ENCODE measurements around the gene PRKAR2B.
"Not testable (repeated sequence)": the region's sequence is repeated elsewhere in the genome, so short reads cannot be mapped to it uniquely, and the experiment has no call there.

The PRKAR2B gene

DNA sequence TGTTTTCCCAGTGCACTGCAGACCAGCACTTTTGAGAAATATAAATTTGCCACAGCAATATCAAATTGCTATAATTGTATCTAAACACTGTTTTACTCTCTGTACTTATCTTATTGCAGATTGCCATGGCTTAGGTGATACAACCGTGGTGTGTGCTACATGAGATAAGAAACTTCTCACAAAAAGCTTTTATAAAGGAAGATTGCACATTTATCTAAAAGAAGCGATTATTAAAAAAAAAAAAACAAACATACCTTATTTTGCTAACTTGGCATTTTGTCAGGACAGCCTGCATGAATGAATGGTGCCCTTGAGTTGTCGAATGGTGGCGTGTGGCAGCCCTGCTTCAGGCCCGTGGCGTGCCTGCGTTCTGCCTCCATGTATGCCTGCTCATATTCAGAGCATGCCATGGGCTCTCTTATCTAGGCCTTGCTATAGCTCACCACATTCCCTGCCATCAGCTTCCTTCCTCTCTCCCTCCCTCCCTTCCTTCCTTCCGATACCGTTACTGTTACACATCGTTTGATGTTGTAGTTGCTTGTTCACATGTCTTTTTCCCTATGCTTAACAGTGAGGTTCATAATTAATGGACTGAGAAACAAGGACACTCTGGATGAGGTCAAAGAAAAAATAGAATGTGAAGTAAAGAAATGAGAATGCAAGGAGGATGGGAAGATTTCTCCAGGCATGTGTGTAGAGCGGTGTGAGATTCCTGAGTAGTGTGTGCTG, 34.9 kb downstream of the PRKAR2B start:
- DNase-seq = peak; percentile 87

DNA sequence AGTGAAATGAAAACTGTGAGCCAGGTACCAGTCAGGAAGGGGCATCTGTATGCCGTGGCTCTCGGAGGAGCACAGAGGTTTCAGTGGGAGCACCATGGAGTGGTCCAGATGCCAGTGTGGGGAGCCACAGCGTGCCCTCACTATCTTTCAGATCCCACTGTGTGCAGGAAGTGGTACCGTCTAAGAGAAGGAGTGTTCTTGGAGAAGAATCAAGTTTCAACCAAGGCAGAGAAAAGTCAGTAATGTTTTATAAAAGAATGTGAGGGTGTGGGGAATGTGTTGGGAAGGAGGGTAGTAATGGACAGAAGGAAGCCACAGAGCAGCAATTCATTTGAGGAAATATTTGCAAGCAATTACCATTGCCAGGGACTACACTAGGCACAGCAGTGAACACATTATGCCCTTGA, 35.6 kb downstream of the PRKAR2B start:
- DNase-seq = peak; percentile 35

DNA sequence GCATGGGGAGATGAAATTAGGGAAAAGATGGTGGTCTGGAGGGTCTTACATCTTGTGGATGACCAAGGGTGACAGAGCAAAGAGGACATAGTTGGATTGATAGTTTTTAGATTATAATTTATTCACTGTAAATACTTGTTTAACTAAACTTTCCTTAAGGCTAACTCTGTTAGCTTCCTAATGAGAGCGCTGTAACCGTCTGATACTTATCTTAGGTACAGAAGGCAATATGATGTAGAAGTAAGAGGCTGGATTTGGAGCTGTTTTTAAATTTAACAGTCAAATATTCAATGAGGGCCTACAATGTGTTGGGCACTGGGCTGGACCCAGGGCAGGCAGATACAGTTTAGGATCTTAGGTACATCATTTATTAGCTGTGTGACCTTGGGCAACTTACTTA, 36.0 kb downstream of the PRKAR2B start:
- DNase-seq = peak; percentile 37

DNA sequence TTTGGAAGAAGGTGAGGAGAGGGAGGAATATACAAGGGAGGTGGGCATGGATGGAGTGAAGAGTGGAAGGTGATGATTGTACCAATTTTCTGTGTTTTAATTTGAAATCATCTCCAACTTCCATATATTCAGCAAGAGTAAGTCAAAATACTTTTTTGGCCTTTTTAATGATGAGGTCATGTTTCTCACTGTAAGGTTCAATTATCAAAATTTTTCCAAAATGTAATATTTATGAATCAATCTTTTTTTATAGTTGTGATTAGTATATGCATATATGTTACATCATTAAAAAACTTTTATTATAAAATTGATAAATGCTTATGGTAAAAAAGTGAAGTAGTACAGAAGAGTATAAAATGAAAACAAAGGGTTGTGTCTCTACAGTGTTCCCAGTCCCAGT, 40.7 kb downstream of the PRKAR2B start:
- DNase-seq = no peak

DNA sequence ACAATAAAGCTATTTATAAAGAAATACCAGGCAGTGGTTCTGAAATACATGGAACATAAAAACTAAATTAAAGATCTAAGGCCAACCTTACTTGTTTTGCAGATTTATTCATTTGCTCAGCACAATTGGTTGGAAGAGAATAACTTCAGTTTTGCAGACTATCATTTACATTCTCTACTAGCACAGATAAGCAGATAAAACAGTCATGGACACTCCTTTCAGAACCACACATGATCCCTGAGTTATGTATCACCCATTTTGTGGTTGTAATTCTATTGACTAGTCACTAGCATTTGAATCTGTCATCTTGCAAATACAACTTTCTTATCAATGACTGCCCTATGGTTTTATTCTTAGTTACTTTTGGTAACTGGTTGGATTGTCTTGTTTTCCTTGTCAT, 45.1 kb downstream of the PRKAR2B start:
- peak; percentile 58 for DNase-seq

DNA sequence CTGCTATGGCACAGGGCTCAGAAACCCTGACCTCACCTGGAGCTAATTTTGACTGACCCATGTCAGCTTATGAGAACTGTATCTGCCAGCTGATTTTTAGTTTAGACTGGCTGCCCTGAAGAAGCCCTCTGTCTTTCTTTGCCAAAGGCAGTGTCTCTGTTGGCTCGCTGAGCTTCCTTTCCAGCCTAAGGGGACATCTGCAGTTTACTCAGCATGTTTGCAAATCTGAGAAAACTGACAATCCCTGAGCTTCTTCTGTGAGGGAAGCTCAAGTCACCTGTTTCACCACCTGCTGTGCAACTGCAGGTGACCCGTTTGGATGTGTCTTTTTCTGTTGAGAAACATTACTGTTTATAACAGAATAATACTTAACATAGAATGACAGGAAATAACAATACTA, 46.0 kb downstream of the PRKAR2B start:
- DNase-seq = no peak

DNA sequence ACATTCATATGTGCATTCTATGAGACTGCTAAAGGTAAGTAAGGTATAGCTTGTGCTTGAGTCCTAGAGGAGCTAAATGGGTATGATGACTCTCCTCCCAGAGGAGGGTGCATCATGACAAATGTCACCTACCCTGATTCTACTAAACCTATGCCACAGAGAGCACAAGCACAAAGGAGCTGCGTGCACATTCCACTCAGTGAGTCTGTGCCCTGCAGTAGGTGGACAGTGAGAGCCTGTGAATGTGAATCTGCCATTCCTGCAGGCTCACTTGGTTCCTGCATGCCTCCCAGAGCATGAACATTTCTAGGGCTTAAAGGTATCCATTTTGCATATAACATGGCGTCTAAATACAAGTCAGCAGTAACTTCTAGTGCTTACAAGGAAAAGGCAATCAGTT, 46.8 kb downstream of the PRKAR2B start:
- no peak for DNase-seq

DNA sequence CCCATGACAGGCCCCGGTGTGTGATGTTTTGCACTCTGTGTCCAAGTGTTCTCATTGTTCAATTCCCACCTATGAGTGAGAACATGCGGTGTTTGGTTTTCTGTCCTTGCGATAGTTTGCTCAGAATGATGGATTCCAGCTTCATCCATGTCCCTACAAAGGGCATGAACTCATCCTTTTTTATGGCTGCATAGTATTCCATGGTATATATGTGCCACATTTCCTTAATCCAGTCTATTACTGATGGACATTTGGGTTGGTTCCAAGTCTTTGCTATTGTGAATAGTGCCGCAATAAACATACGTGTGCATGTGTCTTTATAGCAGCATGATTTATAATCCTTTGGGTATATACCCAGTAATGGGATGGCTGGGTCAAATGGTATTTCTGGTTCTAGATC, 49.2 kb downstream of the PRKAR2B start:
- DNase-seq = not testable (repeated sequence)

DNA sequence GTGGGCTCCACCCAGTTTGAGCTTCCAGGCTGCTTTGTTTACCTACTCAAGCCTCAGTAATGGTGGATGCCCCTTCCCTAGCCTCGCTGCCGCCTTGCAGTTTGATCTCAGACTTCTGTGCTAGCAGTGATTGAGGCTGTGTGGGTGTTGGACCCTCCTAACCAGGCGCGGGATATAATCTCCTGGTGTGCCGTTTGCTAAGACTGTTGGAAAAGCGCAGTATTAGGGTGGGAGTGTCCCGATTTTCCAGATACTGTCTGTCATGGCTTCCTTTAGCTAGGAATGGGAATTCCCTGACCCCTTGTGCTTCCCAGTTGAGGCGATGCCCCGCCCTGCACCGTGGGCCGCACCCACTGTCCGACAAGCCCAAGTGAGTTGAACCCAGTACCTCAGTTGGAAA, 54.6 kb downstream of the PRKAR2B start:
- DNase-seq = not testable (repeated sequence)

DNA sequence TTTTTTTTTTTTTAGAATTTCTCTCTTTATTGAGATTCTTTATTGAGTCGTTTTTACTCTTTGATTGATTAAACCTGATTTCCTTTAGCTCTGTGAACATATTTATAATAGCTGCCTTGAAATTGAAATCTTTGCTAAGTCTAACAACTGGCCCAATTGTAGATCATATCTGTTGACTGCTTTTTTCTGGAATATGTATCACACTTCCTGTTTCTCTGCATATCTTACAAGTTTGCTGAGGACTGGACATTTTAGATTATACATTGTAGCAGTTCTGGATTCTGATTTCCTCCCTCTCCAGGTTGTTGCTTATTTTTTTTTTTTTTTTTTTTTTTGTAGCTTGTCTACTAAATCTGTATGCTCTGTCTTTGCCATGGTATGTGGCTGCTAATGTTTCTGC, 56.3 kb downstream of the PRKAR2B start:
- peak; percentile 58 for DNase-seq

DNA sequence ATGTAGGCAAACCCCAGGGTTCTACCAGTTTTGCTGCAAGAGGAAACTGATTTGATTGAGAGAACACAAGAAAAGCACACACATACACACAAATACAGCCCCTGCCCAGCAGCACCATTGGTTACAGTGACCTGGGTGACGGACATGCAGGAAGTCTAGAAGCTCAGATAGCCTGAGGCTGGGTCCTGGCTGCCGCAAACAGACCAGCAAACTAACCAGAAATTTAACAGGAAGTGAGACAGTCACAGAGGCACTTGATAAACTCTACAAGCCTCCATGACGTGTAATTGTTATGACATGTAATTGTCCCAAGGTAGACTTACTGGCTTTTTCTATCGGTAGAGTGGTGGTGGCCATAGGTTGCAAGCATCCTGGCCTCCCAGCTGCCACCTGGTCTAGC, 58.9 kb downstream of the PRKAR2B start:
- peak; percentile 91 for DNase-seq

DNA sequence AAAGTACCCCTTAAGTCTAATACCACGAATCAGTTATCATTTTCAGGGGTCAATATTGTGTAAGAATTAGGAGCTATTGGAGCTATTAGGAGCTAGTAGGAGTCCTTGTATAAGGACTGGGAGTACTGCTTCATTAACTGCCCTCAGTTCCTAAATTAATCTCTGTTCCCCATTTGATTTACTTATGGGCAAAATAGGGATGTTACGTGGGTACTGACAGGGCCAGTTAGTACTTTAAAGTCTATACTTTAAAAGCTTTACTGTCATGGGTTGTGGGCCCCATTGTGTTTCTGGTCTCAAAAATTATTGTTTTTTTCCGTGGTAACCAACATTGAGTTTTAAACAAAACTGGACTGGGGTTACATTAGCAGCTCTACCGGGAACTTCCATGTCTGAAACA, 60.3 kb downstream of the PRKAR2B start:
- DNase-seq = no peak

DNA sequence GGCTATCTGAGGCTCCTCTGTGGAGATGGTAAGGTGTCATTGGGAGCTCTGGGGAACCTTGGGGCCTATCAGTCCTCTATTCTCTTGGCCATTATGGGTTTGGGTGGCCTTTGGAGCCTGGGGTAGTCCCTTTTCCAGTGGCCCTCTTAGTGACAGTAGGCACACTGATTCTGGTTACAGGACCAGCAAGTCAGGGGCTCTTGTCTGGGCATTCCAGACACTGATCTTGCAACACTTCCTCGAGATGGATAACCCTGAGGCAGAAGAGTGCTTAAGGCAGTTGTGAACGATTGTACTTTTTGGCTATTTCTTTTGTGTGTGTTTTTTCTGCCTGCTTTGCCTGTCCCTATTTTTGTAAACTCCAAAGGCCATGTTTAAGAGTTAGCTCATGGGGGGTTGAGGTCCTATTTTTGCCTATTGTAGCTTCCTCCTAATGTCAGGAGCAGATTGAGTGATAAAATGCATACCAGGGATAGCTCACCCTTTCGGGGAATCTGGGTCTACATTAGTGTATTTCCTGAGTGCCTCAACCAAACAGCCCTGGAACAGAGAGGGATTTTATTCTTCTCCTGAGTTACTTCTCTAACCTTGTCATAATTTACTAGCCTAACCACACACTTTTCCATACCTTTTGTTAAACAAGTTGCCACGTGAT, 61.2 kb downstream of the PRKAR2B start:
- no peak for DNase-seq

DNA sequence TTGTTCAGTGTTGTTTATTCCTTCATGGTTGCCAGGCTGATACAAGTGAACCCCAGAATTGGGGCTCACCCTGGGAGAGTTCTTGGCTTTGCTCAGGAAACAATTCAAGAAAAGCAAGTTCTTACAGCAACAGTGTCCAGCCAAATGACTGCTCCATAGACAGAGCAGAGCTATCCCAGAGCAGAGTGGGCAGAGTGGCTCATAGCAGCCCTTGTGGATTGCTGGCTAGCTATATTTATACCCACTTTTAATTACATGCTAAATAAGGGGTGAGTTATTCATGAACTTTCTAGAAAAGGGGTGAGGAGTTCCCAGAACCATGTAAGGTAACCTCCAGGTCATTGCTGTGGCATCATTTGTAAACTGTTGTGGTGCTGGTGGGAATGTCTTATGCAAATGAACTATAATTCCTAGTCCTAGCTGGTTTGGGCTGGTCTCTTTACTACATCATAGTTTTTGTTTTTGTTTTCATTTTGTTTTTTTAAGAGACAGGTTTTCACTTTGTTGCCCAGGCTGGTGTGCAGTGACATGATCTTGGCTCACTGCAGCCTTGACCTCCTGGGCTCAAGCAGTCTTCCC, 64.4 kb downstream of the PRKAR2B start:
- no peak for DNase-seq

DNA sequence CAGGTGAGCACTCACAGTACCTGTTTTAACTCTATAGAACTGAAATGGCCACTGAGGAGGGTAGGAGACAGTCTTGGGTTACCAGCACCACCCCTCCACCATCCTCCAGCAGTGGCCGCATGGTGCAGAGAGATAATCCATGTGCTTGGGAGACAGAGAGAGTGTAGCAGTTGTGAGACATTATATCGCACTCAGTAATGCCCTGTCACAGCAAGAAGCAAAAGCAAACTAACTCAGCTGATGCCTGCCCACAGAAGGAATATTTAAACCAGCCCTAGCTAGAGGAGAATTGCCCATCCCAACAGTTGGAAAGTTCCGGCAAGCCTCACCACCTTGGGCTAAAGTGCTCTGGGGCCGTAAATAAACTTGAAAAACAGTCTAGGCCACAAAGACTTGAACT, 65.5 kb downstream of the PRKAR2B start:
- peak; percentile 58 for DNase-seq

DNA sequence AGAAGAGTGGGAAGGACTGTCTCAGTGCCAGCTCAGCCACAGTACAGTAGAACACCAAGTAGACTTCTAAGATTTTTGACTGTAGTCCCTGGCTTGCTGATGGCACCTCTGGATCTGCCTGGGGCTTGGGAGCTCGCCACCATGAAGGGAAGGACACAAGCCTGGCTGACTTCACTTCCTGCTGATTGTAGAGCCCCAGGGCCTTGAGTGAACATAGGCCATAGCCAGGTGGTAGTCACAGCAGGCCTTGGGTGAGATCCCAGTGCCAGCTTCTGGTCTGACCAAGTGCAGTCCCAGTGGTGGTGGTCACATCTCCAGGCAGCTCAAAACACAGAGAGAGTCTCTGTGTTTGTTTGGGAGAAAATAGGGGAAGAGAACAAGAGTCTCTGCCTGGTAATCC, 66.7 kb downstream of the PRKAR2B start:
- DNase-seq = no peak

DNA sequence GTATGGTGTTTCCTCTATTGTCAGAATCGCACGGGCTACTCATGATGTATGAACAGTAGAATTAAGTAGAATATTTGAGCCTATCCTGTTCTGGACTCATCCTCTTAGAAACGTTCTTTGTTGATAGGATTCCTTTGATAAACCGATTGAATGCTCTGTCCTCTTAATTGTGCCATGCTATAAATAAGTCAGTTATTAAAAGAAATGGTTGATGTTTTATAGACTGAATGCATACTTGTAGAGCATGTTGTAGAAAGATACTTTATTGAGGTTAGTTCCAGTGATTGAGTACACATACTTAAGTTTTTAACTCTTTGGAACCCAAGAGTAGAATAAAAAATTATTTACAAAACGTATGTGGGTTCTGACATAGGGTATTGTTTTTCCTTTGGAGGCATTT, 69.4 kb downstream of the PRKAR2B start:
- no peak for DNase-seq

DNA sequence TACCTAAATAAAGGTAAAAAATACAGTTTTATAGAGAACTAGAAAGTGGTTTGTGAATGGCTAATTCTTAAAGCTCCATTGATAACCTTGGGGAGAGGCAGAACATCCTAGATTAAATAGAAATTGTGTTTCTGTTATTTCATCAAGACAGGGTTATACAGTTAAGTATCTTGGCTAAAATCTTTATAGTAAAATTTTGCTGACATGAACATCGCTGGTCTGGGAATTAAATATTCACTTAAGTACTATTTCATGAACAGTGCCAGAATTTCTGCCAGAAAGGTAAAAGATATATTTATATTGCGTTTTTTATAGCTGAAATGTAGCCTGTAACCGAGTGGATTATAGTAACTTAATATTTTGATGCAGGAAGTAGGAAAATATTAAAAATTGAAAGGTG, 70.6 kb downstream of the PRKAR2B start:
- DNase-seq = no peak

DNA sequence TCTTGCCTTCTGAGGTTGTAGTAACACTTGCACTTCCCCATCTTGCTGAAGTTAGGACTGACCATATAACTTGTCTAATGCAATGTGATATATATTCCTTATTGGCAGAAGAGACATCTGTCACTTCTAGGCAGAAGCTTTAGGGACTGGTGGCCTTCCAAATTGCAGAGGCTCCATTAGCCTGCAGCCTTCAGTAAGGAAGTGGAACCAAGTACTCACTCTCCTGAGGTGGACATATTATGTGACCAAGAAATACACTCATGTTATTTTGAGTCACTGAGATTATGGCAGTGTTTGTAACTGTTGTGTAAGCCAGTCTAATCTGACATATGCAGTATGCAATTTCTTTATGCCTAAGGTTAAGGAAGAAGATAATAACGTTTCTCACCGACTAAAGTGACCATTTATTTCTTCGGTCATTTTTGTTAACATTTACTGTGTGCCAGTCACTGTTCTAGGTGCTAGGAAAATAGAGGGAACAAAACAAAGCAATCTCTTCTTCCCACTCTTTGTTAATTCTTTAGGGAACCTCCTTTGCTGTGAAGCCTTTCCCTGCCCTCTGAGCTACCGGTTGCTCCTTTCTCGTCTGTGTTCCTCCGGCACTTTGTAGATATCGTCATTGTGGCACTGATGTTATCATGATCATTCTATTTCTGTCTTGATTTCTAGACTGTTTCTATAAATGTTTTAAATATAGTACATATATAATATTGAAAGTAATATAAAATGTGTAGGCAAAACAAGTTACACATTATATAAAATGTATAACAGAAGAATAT, 71.4 kb downstream of the PRKAR2B start:
- DNase-seq = peak; percentile 32

DNA sequence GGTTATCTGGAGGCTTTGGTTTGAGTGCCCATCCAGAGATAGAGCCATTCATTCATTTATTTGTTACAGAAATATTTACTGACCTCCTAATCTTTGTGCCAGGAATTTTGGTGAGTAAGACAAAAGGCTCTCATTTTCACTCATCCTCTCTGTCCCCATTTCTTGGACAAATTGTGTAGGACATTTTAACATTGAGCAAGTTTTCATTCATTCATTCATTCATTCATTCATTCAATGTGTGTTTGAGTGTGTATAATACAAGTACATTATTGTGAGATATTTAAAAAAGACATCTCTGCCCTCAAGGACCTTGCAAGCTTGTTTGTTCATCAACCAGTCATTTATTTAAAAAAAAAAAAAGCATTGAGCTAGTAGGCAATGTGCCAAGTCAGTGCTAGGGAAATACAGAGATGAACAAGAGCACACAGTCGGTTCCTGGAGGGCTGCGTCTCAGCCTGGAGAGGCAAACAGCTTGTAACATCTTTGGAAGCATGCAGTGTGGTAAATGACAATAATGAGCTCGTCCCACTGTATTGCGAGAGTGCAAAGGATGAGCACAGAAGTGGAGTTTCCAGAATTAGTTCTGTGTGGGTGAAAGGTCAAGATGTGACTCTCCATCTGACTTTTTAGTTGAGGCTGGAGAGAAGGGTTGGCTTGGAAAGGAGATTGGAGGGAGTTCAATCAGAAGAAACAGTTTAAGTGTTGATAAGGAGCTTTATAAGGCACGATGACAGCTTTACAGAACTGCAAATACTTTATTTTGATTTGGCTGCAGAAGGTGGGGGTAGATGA, 73.8 kb downstream of the PRKAR2B start:
- no peak for DNase-seq

DNA sequence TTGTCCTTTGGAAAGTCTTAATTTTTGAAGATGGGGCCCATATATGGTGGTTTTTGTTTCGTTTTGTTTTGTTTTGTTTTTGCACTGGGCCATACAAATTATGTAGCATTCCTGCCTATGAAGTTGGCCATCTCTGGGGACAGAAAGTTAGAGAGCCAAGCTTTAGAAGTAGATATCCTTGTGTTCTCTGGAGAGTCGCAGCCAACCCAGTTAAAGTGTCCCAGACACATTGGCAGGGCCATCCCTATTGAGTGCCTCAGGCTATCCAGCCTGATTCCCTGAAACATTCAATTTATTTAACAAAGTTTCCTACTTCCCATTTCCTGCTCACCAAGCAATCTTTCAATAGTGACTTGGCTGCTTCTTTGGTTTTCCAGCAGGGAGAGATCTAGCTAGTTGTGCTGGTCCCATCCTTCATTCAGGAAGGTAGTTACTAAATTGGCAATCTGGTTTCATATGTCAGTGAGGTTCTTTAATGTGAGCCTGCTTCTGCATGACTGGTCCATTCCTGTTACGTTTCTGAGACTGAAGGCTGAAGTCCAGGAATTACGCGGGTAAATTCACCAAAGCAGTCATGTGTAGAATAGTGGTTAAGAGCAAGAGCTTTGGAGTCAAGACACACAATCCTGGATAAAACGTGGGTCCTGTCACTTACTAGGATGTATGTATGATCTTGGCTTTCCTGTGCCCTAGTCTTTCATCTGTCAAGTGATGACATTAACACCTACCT, 75.0 kb downstream of the PRKAR2B start:
- no peak for DNase-seq

DNA sequence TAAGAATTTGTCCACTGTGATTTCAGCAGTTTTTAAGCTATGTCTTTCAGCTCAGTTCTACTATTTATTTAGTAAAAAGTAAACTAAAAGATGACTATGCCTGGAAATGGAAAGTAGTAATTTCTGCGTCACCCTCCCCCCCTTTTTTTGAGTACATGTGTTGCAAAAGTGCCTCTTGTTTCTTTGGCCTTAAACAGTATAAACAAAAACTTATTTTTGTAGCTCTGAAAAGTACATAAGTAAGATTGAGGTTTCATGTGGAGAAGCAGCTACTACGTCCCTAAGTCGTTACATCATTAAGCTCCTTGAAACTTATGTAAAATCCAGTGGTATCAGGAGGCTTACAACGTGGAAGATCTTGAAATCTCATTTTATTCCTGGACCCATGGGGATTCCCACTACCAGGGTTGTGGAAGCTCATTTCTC, 78.0 kb downstream of the PRKAR2B start:
- no peak for DNase-seq
